Loucy (cell line): ENCODE measurements around the gene GGCX.
A peak's percentile ranks its signal among the peaks of the same experiment; 100 is the strongest.

Experiments
- H2AFZ ChIP-seq: fragments of 200-600 bp; sonication (generic); 2 replicates; pipeline ENCODE4 v1.6.0; 2016; ENCODE audit warnings: antibody characterized with exemption, mild to moderate bottlenecking, low read length, moderate library complexity
- H3F3A ChIP-seq: fragments of 200-600 bp; 2 replicates; pipeline ENCODE4 v1.6.0; 2016; ENCODE audit warnings: antibody characterized with exemption, low read depth, mild to moderate bottlenecking
- H3K27me3 ChIP-seq: fragments of 200-600 bp; sonication (generic); 2 replicates; pipeline ENCODE4 v1.6.1; 2014; ENCODE audit warnings: low read length, mild to moderate bottlenecking; ENCODE audit not compliant: insufficient read depth, poor library complexity, severe bottlenecking
- H3K36me3 ChIP-seq: fragments of 200-600 bp; sonication (generic); 2 replicates; pipeline ENCODE4 v1.6.1; 2016; ENCODE audit warnings: low read length; ENCODE audit not compliant: insufficient read depth
- H3K4me1 ChIP-seq: fragments of 200-600 bp; sonication (generic); 2 replicates; pipeline ENCODE4 v1.5.1; 2014; ENCODE audit warnings: low read length, mild to moderate bottlenecking; ENCODE audit not compliant: insufficient read depth, poor library complexity, severe bottlenecking
- H3K4me2 ChIP-seq: fragments of 200-600 bp; sonication (generic); 2 replicates; pipeline ENCODE4 v1.6.0; 2014; ENCODE audit warnings: antibody characterized with exemption, low read length, low read depth, mild to moderate bottlenecking; ENCODE audit not compliant: poor library complexity, severe bottlenecking
- H3K4me3 ChIP-seq: fragments of 200-600 bp; sonication (generic); 2 replicates; pipeline ENCODE4 v1.5.1; 2014; ENCODE audit warnings: low read length, mild to moderate bottlenecking, mixed read lengths; ENCODE audit not compliant: poor library complexity, severe bottlenecking
- H3K79me2 ChIP-seq: fragments of 200-600 bp; sonication (generic); 2 replicates; pipeline ENCODE4 v1.6.1; 2014; ENCODE audit warnings: low read length; ENCODE audit not compliant: insufficient read depth
- H3K9ac ChIP-seq: fragments of 200-600 bp; sonication (generic); 2 replicates; pipeline ENCODE4 v1.6.0; 2014; ENCODE audit warnings: mild to moderate bottlenecking, low read depth, low read length, moderate library complexity; ENCODE audit not compliant: poor library complexity, severe bottlenecking
- H3K9me2 ChIP-seq: fragments of 200-600 bp; sonication (generic); replicated peaks from 2 replicates; pipeline ENCODE4 v1.6.1; 2016; ENCODE audit warnings: low read depth, low read length, mixed read lengths
- H3K9me3 ChIP-seq: fragments of 200-600 bp; sonication (generic); 2 replicates; pipeline ENCODE4 v1.6.1; 2014; ENCODE audit warnings: mild to moderate bottlenecking, antibody characterized with exemption, low read length, low read depth; ENCODE audit not compliant: insufficient read depth
- H4K20me1 ChIP-seq: fragments of 200-600 bp; sonication (generic); 2 replicates; pipeline ENCODE4 v1.6.0; 2014; ENCODE audit warnings: antibody characterized with exemption, low read length, mild to moderate bottlenecking; ENCODE audit not compliant: insufficient read depth, poor library complexity, severe bottlenecking
- CTCF ChIP-seq: fragments of 200-600 bp; sonication (generic); conservative IDR thresholded peaks from 2 replicates; pipeline ENCODE4 v1.5.1; 2014; ENCODE audit warnings: mild to moderate bottlenecking, antibody characterized with exemption, low read length
- EZH2phosphoT487 ChIP-seq: fragments of 200-600 bp; IDR thresholded peaks from 2 replicates; pipeline ENCODE4 v1.6.1; 2018; ENCODE audit warnings: antibody characterized with exemption, mild to moderate bottlenecking, moderate library complexity, borderline replicate concordance

The GGCX gene

GRCh38 chr2:85583667-85584353 lies 22.5 kb upstream of the GGCX start:
- Histone ChIP-seq H3K4me3 (peak overlapping the region; percentile 79), H4K20me1 (no peaks in the 10 kb centered on the region), H3K36me3 (no peaks in the 10 kb centered on the region), H3K9me3 (no peaks in the 10 kb centered on the region), H3K27me3 (no peaks in the 10 kb centered on the region), H2AFZ (no peak overlapping the region), H3K9me2 (no peaks in the 10 kb centered on the region), H3K4me2 (peak overlapping the region; percentile 93), H3K4me1 (peaks cover 63% of the 10 kb centered on the region), H3K9ac (peak overlapping the region; percentile 83), H3F3A (0 out of 2 replicates have a peak, but pooled peaks cover 12% of the 10 kb centered on the region), H3K79me2 (peaks cover 50% of the 10 kb centered on the region)
- TF ChIP-seq CTCF = no peak

- no peak overlapping the region for H2AFZ ChIP-seq
- no peak overlapping the region for H3K4me3 ChIP-seq
- peaks cover 55% of the 10 kb centered on the region for H3K4me1 ChIP-seq
- no peaks in the 10 kb centered on the region for H3K9me2 ChIP-seq
- H3K79me2 ChIP-seq = peaks cover 58% of the 10 kb centered on the region
- TF ChIP-seq EZH2phosphoT487 (no peak), CTCF (no peak)
- no peaks in the 10 kb centered on the region for H3K9me3 ChIP-seq
- H3F3A ChIP-seq = 0 out of 2 replicates have a peak, but pooled peaks cover 6% of the 10 kb centered on the region
- H3K4me2 ChIP-seq = no peak overlapping the region
- H3K36me3 ChIP-seq = no peaks in the 10 kb centered on the region
- no peak overlapping the region for H3K9ac ChIP-seq
- H3K27me3 ChIP-seq = no peaks in the 10 kb centered on the region
- no peaks in the 10 kb centered on the region for H4K20me1 ChIP-seq
Measured at GRCh38 chr2:85582492-85582891, 21.2 kb upstream of the GGCX start.

- Histone ChIP-seq H3K79me2 (peaks cover 48% of the 10 kb centered on the region), H3K27me3 (no peaks in the 10 kb centered on the region), H3K36me3 (no peaks in the 10 kb centered on the region), H3K9me3 (no peaks in the 10 kb centered on the region), H3K9me2 (no peaks in the 10 kb centered on the region), H3K4me1 (peaks cover 38% of the 10 kb centered on the region), H3F3A (no peaks in the 10 kb centered on the region), H3K4me2 (peak overlapping the region; percentile 85), H3K9ac (peak overlapping the region; percentile 84), H2AFZ (no peak overlapping the region), H4K20me1 (no peaks in the 10 kb centered on the region), H3K4me3 (peak overlapping the region; percentile 84)
- TF ChIP-seq EZH2phosphoT487 (no peak), CTCF (no peak)
Measured at GRCh38 chr2:85580206-85580605, 18.9 kb upstream of the GGCX start.
